ENCODE data around the gene PCNX1.
A peak's percentile ranks its signal among the peaks of the same experiment; 100 is the strongest.

The PCNX1 gene

DNA sequence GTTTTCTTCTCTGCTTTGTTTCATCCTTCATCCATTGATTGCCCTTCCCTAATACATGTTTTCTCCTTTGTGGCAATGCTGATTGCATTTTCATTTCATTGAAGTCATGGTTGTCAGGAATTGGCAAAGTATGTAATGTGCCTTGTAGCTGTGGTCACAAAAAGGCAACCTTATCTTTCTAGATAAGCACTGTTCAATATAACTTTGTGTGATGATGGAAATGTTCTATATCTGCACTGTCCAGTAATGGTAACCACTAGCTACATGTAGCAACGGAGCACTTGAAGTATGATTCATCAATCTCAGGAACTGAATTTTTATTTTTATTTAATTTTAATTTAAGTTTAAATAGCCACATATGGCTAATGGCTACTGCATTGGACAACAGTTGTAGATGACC is 79.8 kb downstream of the PCNX1 start:
- H3K9me3 ChIP-seq (ENCODE audit: control insufficient read depth, insufficient read depth, low read depth, low read length) = no peaks in the 10 kb centered on the region
- no peak overlapping the region for H3K4me3 ChIP-seq (ENCODE audit: low read depth, low read length)
- POLR2A ChIA-PET = no interaction called here
- H3K36me3 ChIP-seq (ENCODE audit: control insufficient read depth in 2 of 2, insufficient read depth in 1 of 2, low read length in 2 of 2) = no peaks in the 10 kb centered on the region; a peak in 1 of 3 replicates
- TF ChIP-seq ZNF121 (tag by site-specific recombination; IDR thresholded peaks at IDR 0.05) (no peak), FEZF1 (tag by site-specific recombination; IDR thresholded peaks at IDR 0.05) (0 out of 2 replicates have a peak, but pooled peaks have one; percentile 18), ZNF571 (tag by site-specific recombination; IDR thresholded peaks at IDR 0.05) (no peak)
- peaks cover 12% of the 10 kb centered on the region for H3K4me1 ChIP-seq (ENCODE audit: control insufficient read depth, insufficient read depth, low read length)
- CTCF ChIA-PET = interaction anchor here (0.9 to 1.1 kb wide), 3 partner anchors 10 to 169 kb away, joined by 3 to 5 read pairs (median 3); partner anchors contain the start of gene PCNX1
- no peak overlapping the region for H3K27ac ChIP-seq (ENCODE audit: extremely low read depth, low read depth, low read length)

DNA sequence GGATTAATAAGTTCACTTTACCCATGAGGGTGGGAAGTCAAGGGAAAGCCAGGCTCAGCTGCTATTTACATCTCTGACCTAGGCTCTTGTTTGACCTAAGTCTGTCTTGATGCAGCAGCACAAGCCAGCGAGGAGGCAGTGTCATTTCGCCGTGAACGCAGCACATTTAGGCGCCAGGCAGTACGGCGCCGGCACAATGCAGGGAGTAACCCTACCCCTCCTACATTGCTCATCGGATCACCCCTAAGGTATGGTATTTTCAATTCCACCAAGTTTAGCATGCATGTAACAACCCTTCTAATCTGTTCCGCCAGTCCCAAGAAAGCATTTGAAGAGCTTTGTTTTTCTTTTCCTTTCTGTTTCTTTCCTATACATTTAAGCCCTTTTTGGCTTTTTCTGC is 81.2 kb downstream of the PCNX1 start:
- TF ChIP-seq TRIM28 (IDR thresholded peaks at IDR 0.05; ENCODE audit: borderline replicate concordance, low read length) (peak; percentile 77), GLI2 (tag by site-specific recombination; IDR thresholded peaks at IDR 0.05; ENCODE audit: borderline replicate concordance, low read depth) (no peak), PRDM1 (tag by site-specific recombination; IDR thresholded peaks at IDR 0.05) (no peak), ZNF600 (tag by site-specific recombination; IDR thresholded peaks at IDR 0.05) (peak; percentile 54)
- ChIA-PET POLR2A (no interaction called here), CTCF (interaction anchor here (0.6 to 1.1 kb wide), 2 partner anchors 13 to 16 kb away, joined by 3 to 4 read pairs; no protein-coding TSS in a partner anchor)
- Histone ChIP-seq H3K36me3 (ENCODE audit: control insufficient read depth in 2 of 2, insufficient read depth in 1 of 2, low read length in 2 of 2) (no peaks in the 10 kb centered on the region; a peak in 1 of 3 replicates), H3K27ac (ENCODE audit: extremely low read depth, low read depth, low read length) (no peak overlapping the region), H3K4me3 (ENCODE audit: low read depth, low read length) (no peak overlapping the region), H3K4me1 (ENCODE audit: control insufficient read depth, insufficient read depth, low read length) (peaks cover 9% of the 10 kb centered on the region), H3K9me3 (ENCODE audit: control insufficient read depth, insufficient read depth, low read depth, low read length) (no peaks in the 10 kb centered on the region)

DNA sequence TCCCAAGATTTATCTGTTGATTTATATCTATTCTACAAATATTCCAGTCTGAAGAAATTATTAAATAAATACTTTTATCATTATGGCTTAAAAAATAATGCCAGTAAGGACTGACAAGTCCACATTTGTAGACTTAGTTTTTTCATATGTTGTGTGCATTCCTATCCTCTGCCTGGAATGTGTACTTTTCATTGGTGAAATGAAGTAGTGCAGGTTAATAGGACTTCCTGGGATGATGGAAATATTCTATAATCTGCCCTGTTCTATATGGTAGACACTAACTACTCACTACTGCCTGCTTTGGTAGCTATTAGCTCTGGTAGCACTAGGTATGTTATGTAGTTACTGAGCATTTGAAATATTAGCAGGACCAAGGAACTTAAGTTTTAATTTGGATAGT is 86.7 kb downstream of the PCNX1 start:
- no peaks in the 10 kb centered on the region for H3K9me3 ChIP-seq (ENCODE audit: control insufficient read depth, insufficient read depth, low read depth, low read length)
- CTCF ChIA-PET = no interaction called here
- POLR2A ChIA-PET = no interaction called here
- no peak overlapping the region for H3K27ac ChIP-seq (ENCODE audit: extremely low read depth, low read depth, low read length)
- peaks cover 0 to 8% of the 10 kb centered on the region in 2 experiments; a peak in 2 of 3 replicates for H3K36me3 ChIP-seq (ENCODE audit: control insufficient read depth in 2 of 2, insufficient read depth in 1 of 2, low read length in 2 of 2)
- H3K4me3 ChIP-seq (ENCODE audit: low read depth, low read length) = no peak overlapping the region
- H3K4me1 ChIP-seq (ENCODE audit: control insufficient read depth, insufficient read depth, low read length) = peaks cover 5% of the 10 kb centered on the region; the same call in 1 of the 2 replicates
- TF ChIP-seq ZNF248 (tag by site-specific recombination; IDR thresholded peaks at IDR 0.05) (no peak), ZNF433 (tag by site-specific recombination; IDR thresholded peaks at IDR 0.05; ENCODE audit: low read depth) (no peak), SP2 (tag by site-specific recombination; IDR thresholded peaks at IDR 0.05) (no peak), ZNF174 (tag by site-specific recombination; IDR thresholded peaks at IDR 0.05) (no peak), ZNF664 (tag by site-specific recombination; IDR thresholded peaks at IDR 0.05) (no peak), ZFHX2 (tag by site-specific recombination; conservative IDR thresholded peaks at IDR 0.05) (no peak), REST (tag by site-specific recombination; IDR thresholded peaks at IDR 0.05) (no peak), ZNF302 (tag by site-specific recombination; IDR thresholded peaks at IDR 0.05; ENCODE audit: low read depth) (no peak), BCL6B (tag by site-specific recombination; IDR thresholded peaks at IDR 0.05) (no peak), ZNF677 (tag by site-specific recombination; IDR thresholded peaks at IDR 0.05) (no peak), MEIS1 (CRISPR knock-in tag; IDR thresholded peaks at IDR 0.05; ENCODE audit: borderline replicate concordance) (no peak)
- TF ChIP-seq, protein P1, sequence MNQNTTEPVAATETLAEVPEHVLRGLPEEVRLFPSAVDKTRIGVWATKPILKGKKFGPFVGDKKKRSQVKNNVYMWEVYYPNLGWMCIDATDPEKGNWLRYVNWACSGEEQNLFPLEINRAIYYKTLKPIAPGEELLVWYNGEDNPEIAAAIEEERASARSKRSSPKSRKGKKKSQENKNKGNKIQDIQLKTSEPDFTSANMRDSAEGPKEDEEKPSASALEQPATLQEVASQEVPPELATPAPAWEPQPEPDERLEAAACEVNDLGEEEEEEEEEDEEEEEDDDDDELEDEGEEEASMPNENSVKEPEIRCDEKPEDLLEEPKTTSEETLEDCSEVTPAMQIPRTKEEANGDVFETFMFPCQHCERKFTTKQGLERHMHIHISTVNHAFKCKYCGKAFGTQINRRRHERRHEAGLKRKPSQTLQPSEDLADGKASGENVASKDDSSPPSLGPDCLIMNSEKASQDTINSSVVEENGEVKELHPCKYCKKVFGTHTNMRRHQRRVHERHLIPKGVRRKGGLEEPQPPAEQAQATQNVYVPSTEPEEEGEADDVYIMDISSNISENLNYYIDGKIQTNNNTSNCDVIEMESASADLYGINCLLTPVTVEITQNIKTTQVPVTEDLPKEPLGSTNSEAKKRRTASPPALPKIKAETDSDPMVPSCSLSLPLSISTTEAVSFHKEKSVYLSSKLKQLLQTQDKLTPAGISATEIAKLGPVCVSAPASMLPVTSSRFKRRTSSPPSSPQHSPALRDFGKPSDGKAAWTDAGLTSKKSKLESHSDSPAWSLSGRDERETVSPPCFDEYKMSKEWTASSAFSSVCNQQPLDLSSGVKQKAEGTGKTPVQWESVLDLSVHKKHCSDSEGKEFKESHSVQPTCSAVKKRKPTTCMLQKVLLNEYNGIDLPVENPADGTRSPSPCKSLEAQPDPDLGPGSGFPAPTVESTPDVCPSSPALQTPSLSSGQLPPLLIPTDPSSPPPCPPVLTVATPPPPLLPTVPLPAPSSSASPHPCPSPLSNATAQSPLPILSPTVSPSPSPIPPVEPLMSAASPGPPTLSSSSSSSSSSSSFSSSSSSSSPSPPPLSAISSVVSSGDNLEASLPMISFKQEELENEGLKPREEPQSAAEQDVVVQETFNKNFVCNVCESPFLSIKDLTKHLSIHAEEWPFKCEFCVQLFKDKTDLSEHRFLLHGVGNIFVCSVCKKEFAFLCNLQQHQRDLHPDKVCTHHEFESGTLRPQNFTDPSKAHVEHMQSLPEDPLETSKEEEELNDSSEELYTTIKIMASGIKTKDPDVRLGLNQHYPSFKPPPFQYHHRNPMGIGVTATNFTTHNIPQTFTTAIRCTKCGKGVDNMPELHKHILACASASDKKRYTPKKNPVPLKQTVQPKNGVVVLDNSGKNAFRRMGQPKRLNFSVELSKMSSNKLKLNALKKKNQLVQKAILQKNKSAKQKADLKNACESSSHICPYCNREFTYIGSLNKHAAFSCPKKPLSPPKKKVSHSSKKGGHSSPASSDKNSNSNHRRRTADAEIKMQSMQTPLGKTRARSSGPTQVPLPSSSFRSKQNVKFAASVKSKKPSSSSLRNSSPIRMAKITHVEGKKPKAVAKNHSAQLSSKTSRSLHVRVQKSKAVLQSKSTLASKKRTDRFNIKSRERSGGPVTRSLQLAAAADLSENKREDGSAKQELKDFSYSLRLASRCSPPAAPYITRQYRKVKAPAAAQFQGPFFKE (tag by site-specific recombination; IDR thresholded peaks at IDR 0.05; ENCODE audit: borderline replicate concordance) = no peak
- TF ChIP-seq, protein P2, sequence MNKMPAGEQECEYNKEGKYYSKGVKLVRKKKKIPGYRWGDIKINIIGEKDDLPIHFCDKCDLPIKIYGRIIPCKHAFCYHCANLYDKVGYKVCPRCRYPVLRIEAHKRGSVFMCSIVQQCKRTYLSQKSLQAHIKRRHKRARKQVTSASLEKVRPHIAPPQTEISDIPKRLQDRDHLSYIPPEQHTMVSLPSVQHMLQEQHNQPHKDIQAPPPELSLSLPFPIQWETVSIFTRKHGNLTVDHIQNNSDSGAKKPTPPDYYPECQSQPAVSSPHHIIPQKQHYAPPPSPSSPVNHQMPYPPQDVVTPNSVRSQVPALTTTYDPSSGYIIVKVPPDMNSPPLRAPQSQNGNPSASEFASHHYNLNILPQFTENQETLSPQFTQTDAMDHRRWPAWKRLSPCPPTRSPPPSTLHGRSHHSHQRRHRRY (tag by site-specific recombination; IDR thresholded peaks at IDR 0.05) = no peak

Data from HEK293 (cell line).